GM21423 (cell line): ENCODE results near the gene TSPAN6.

Source experiments
- ATAC-seq: cut with Tn5 transposase; IDR thresholded peaks from one replicate; pipeline ENCODE4 v1.9.1; 2021; ENCODE audit warnings: mild to moderate bottlenecking, moderate library complexity; ENCODE audit not compliant: unreplicated experiment

The TSPAN6 gene

GRCh38 chrX:100636321-100636991 lies at the start of gene TSPAN6:
TSS of gene TSPAN6 (minus strand) at chrX:100636806. CDS start at chrX:100636694, 112 bp downstream.
- ATAC-seq: peak; percentile 98

GRCh38 chrX:100685997-100686305 lies 49.3 kb upstream of the TSPAN6 start:
- peak; percentile 12 for ATAC-seq

- ATAC-seq: peak; percentile 78
Measured at GRCh38 chrX:100685284-100685996, 48.8 kb upstream of the TSPAN6 start.

GRCh38 chrX:100682939-100683338 lies 46.3 kb upstream of the TSPAN6 start:
- no peak for ATAC-seq

- no peak for ATAC-seq
Measured at GRCh38 chrX:100681599-100681998, 45.0 kb upstream of the TSPAN6 start.

- no peak for ATAC-seq
Measured at GRCh38 chrX:100680756-100681155, 44.1 kb upstream of the TSPAN6 start.

- no peak for ATAC-seq
Measured at GRCh38 chrX:100677611-100678181, 41.1 kb upstream of the TSPAN6 start.

- ATAC-seq: peak; percentile 55
Measured at GRCh38 chrX:100674705-100675104, 38.1 kb upstream of the TSPAN6 start.

- no peak for ATAC-seq
Measured at GRCh38 chrX:100673397-100673953, 36.9 kb upstream of the TSPAN6 start.

- no peak for ATAC-seq
Measured at GRCh38 chrX:100672966-100673365, 36.4 kb upstream of the TSPAN6 start.

- ATAC-seq: no peak
Measured at GRCh38 chrX:100663642-100664041, 27.0 kb upstream of the TSPAN6 start.

GRCh38 chrX:100662796-100663195 lies 26.2 kb upstream of the TSPAN6 start:
- no peak for ATAC-seq

GRCh38 chrX:100662170-100662569 lies 25.6 kb upstream of the TSPAN6 start:
- no peak for ATAC-seq

- no peak for ATAC-seq
Measured at GRCh38 chrX:100659431-100660137, 23.0 kb upstream of the TSPAN6 start.

GRCh38 chrX:100658941-100659381 lies 22.4 kb upstream of the TSPAN6 start:
- no peak for ATAC-seq

- ATAC-seq: no peak
Measured at GRCh38 chrX:100654261-100654660, 17.7 kb upstream of the TSPAN6 start.

- no peak for ATAC-seq
Measured at GRCh38 chrX:100652266-100652665, 15.7 kb upstream of the TSPAN6 start.

GRCh38 chrX:100650841-100651240 lies 14.2 kb upstream of the TSPAN6 start:
- ATAC-seq: no peak

GRCh38 chrX:100649550-100650356 lies 13.1 kb upstream of the TSPAN6 start:
- no peak for ATAC-seq
